ENCODE measurements around the gene C1orf74.
"Not testable (repeated sequence)": the region's sequence is repeated elsewhere in the genome, so short reads cannot be mapped to it uniquely, and the experiment has no call there.

Gene C1orf74

DNA sequence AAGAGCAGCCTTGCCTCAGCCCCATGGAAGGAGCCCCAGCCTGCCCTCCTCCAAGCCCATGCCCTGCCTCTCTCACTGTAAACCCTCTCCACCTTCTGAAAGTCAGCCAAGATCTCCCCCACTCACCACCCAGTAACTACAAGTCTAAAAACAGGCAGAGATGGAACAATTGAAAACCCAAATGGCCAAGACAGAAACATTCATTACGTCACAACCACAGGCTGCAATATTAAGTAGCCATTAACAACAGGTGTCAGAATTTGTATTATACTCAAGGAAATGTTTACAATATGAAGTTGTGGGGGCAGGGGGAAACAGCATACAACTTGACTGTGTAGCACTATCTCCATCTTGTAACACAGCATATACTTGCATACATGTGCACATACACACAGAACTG, 19.2 kb upstream of the C1orf74 start:
- TF ChIP-seq, protein P1, sequence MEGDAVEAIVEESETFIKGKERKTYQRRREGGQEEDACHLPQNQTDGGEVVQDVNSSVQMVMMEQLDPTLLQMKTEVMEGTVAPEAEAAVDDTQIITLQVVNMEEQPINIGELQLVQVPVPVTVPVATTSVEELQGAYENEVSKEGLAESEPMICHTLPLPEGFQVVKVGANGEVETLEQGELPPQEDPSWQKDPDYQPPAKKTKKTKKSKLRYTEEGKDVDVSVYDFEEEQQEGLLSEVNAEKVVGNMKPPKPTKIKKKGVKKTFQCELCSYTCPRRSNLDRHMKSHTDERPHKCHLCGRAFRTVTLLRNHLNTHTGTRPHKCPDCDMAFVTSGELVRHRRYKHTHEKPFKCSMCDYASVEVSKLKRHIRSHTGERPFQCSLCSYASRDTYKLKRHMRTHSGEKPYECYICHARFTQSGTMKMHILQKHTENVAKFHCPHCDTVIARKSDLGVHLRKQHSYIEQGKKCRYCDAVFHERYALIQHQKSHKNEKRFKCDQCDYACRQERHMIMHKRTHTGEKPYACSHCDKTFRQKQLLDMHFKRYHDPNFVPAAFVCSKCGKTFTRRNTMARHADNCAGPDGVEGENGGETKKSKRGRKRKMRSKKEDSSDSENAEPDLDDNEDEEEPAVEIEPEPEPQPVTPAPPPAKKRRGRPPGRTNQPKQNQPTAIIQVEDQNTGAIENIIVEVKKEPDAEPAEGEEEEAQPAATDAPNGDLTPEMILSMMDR (IDR thresholded peaks at IDR 0.05; ENCODE audit: insufficient read depth, low read length, poor library complexity, severe bottlenecking), result no peak
- Histone ChIP-seq H3K27me3 (replicated peaks; ENCODE audit: control insufficient read depth, insufficient read depth, low read length) (no peaks in the 10 kb centered on the region), H3K36me3 (ENCODE audit: control insufficient read depth, insufficient read depth, low read length) (no peaks in the 10 kb centered on the region), H3K4me3 (replicated peaks; ENCODE audit: low read depth, low read length) (no peak overlapping the region)
- DNase-seq (ENCODE audit: extremely low read depth, insufficient read length), result no peak

DNA sequence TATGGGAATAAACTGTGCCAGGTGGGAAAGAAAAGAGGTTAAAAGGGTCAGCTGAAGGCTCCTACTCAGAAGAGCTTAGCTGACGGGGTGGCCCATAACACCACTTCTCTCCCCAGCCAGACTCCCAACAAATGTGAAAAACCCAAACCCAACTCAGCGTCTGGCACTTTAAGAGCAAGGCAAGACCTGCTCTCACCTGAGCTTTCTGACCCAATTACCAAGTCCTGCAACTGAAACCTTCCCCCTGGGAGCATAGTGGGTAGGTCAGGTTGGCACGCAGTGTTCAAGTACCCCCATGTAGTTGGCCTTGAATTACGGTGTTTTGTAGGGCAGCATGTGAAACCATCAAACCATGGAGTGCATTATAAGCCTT, 18.4 kb upstream of the C1orf74 start:
- TF ChIP-seq, protein P1 (IDR thresholded peaks at IDR 0.05; ENCODE audit: insufficient read depth, low read length, poor library complexity, severe bottlenecking), result no peak
- no peaks in the 10 kb centered on the region for H3K36me3 ChIP-seq (ENCODE audit: control insufficient read depth, insufficient read depth, low read length)

DNA sequence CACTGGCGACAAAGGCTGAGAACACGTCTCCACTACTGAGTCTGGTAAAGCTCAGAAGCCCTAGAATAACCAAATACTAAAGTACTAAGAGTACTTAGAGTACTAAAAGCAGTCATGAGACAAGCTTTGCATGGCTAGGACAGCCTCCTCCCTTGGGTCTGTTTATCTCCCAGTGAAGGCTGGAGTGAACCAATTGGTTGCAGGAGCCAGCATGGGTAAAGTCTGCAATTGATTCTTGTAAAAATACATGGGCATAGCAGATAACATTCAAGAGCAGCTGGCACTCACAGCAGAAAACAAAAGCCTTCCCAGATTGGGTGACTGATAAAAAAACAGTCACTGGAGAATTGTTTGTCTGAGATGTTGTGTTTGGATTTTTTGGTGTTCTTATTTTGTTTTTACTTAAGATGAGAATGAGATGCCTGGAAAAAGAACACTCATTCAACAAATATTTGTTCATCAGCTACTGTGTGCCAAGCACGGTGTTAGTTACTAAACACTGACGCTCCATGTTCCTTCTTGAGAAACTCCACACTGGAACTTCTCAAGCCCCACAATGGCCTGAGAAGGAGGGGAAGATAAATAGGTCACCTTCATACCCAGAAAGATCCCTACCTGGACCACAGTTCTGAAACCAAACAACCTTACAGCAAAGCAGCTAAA, 17.9 kb upstream of the C1orf74 start:
- no peaks in the 10 kb centered on the region for H3K36me3 ChIP-seq (ENCODE audit: control insufficient read depth, insufficient read depth, low read length)
- no peak overlapping the region for H3K4me3 ChIP-seq (replicated peaks; ENCODE audit: low read depth, low read length)
- DNase-seq (ENCODE audit: extremely low read depth, insufficient read length), result no peak
- TF ChIP-seq, protein P1 (IDR thresholded peaks at IDR 0.05; ENCODE audit: insufficient read depth, low read length, poor library complexity, severe bottlenecking), result no peak
- H3K27me3 ChIP-seq (replicated peaks; ENCODE audit: control insufficient read depth, insufficient read depth, low read length), result no peaks in the 10 kb centered on the region

More for the DNA sequence above, 18.4 kb upstream of the C1orf74 start:
- Histone ChIP-seq H3K27me3 (replicated peaks; ENCODE audit: control insufficient read depth, insufficient read depth, low read length) (no peaks in the 10 kb centered on the region), H3K4me3 (replicated peaks; ENCODE audit: low read depth, low read length) (no peak overlapping the region)
- no peak for DNase-seq (ENCODE audit: extremely low read depth, insufficient read length)

DNA sequence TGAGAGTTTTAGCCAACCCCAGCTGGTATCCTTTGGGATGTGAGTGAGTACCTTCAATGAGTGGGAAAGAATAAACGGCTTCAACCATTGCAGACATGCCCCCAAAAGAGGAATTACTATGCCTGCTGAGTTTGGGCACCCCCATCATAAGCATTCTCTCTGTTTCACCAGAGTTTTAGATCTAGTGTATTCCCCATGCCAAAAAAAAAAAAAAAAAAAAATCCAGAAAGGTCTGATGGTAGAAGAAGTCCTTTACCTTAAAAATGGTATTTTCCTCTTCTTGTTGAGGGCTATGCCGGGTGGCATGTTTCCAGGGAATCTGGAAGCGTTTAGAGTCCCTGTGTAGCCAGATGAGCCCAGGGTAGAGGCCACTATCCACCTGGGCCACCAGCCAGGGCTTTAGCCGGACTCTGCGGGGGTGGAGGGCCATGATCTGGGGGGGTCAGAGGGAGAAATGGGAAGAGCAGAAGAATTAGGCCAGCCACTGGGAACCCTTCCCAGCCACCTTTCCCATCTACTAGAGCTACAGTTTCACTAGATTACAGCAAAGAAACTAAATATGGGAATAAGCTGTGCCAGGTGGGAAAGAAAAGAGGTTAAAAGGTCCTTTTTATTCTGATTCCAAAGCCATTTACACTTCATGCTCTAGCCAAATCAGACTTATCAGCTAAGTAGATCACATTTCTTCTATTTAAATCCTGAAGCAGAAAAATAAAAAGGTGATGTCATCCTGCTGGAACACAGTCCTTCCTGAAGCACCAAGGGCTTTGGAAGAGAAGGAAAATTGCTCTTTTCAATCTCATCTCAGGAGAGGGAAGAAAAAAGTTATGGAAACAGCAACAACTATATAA, 16.9 kb upstream of the C1orf74 start:
- Histone ChIP-seq H3K36me3 (ENCODE audit: control insufficient read depth, insufficient read depth, low read length) (no peaks in the 10 kb centered on the region), H3K4me3 (replicated peaks; ENCODE audit: low read depth, low read length) (no peak overlapping the region), H3K27me3 (replicated peaks; ENCODE audit: control insufficient read depth, insufficient read depth, low read length) (no peaks in the 10 kb centered on the region; the same call in 1 of the 2 replicates)
- TF ChIP-seq, protein P1 (IDR thresholded peaks at IDR 0.05; ENCODE audit: insufficient read depth, low read length, poor library complexity, severe bottlenecking), result no peak
- no peak for DNase-seq (ENCODE audit: extremely low read depth, insufficient read length)

DNA sequence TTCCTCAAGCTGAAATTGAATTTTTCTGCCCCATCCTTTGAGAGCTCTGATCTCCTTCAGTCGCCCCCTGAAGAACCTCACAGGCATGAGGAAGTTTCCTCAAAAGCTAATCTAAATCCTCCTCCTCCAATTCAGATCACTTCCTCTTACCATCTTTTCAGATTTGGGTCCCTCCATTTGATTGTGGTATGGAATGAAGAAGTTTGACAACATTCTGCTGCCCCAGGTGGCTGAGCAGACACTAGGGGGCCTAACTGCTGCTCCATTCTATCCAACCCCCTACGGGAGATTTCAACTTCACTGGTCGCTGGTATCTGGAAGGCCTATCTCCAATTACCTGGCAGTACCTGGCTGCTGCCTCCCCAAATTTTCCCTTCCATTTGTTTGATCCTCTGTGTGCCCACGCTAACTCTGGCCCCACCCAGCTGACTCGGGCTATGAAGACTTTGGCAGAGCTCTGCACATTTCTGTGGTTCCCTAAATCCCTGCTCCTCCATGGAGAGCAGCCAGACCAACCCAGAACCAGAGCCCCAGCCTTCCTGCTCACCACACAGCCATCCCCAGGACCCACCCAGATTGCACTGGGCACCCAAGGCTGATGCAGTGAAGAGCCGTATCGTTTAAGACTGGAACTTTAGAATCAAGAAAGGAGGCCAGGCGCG, 13.8 kb upstream of the C1orf74 start:
- Histone ChIP-seq H3K36me3 (ENCODE audit: control insufficient read depth, insufficient read depth, low read length) (no peaks in the 10 kb centered on the region), H3K4me3 (replicated peaks; ENCODE audit: low read depth, low read length) (no peak overlapping the region), H3K27me3 (replicated peaks; ENCODE audit: control insufficient read depth, insufficient read depth, low read length) (no peaks in the 10 kb centered on the region; the same call in none of the 2 replicates)
- TF ChIP-seq, protein P1 (IDR thresholded peaks at IDR 0.05; ENCODE audit: insufficient read depth, low read length, poor library complexity, severe bottlenecking), result peak; percentile 19
- DNase-seq (ENCODE audit: extremely low read depth, insufficient read length), result no peak

DNA sequence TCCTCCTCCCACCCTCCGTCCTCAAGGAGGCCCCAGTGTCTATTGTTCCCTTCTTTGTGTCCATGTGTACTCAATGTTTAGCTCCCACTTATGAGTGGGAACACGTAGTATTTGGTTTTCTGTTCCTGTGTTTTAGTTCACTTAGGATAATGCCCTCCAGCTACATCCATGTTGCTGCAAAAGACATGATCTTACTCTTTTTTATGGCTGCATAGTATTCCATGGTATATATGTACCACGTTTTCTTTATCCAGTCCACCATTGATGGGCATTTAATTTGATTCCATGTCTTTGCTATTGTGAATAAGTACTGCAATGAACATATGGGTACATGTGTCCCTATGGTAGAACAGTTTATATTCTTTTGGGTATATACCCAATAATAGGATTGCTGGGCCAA, 9.4 kb upstream of the C1orf74 start:
- not testable (repeated sequence) for H3K4me3 ChIP-seq (replicated peaks; ENCODE audit: low read depth, low read length); H3K27me3 ChIP-seq (replicated peaks; ENCODE audit: control insufficient read depth, insufficient read depth, low read length); H3K36me3 ChIP-seq (ENCODE audit: control insufficient read depth, insufficient read depth, low read length); DNase-seq (ENCODE audit: extremely low read depth, insufficient read length)

Data from GM06990 (cell line).